ENCODE data around the gene PALD1.

PALD1 gene

GRCh38 chr10:70510453-70510852, 31.9 kb downstream of the PALD1 start:
- H3K4me3 ChIP-seq (ENCODE audit: low read depth, low read length) = no peak overlapping the region

GRCh38 chr10:70510904-70511303, 32.3 kb downstream of the PALD1 start:
- no peak for TF ChIP-seq CTCF (IDR thresholded peaks at IDR 0.05; ENCODE audit: low read depth, low read length)
- in situ Hi-C loops (cut with HindIII; ENCODE audit: low sequenced_read_pairs) = no loop called here
- H3K4me3 ChIP-seq (ENCODE audit: low read depth, low read length) = no peak overlapping the region
- DNase-seq (ENCODE audit: low read depth, low spot score) = no peak

More at GRCh38 chr10:70510453-70510852, 31.9 kb downstream of the PALD1 start:
- in situ Hi-C loops (cut with HindIII; ENCODE audit: low sequenced_read_pairs) = no loop called here
- TF ChIP-seq CTCF (IDR thresholded peaks at IDR 0.05; ENCODE audit: low read depth, low read length) = no peak
- DNase-seq (ENCODE audit: low read depth, low spot score) = no peak

GRCh38 chr10:70512149-70512639, 33.6 kb downstream of the PALD1 start:
- no peak for TF ChIP-seq CTCF (IDR thresholded peaks at IDR 0.05; ENCODE audit: low read depth, low read length)
- H3K4me3 ChIP-seq (ENCODE audit: low read depth, low read length) = no peak overlapping the region
- DNase-seq (ENCODE audit: low read depth, low spot score) = no peak
- in situ Hi-C loops (cut with HindIII; ENCODE audit: low sequenced_read_pairs) = no loop called here

- in situ Hi-C loops (cut with HindIII; ENCODE audit: low sequenced_read_pairs) = no loop called here
- no peak for TF ChIP-seq CTCF (IDR thresholded peaks at IDR 0.05; ENCODE audit: low read depth, low read length)
- no peak overlapping the region for H3K4me3 ChIP-seq (ENCODE audit: low read depth, low read length)
- DNase-seq (ENCODE audit: low read depth, low spot score) = no peak
These were observed 35.3 kb downstream of the PALD1 start for GRCh38 chr10:70513848-70514309.

GRCh38 chr10:70514591-70514990, 36.0 kb downstream of the PALD1 start:
- in situ Hi-C loops (cut with HindIII; ENCODE audit: low sequenced_read_pairs) = no loop called here
- no peak overlapping the region for H3K4me3 ChIP-seq (ENCODE audit: low read depth, low read length)
- TF ChIP-seq CTCF (IDR thresholded peaks at IDR 0.05; ENCODE audit: low read depth, low read length) = no peak
- DNase-seq (ENCODE audit: low read depth, low spot score) = no peak

GRCh38 chr10:70515035-70515667, 36.6 kb downstream of the PALD1 start:
- TF ChIP-seq CTCF (IDR thresholded peaks at IDR 0.05; ENCODE audit: low read depth, low read length) = no peak
- in situ Hi-C loops (cut with HindIII; ENCODE audit: low sequenced_read_pairs) = no loop called here
- H3K4me3 ChIP-seq (ENCODE audit: low read depth, low read length) = no peak overlapping the region
- no peak for DNase-seq (ENCODE audit: low read depth, low spot score)
